ENCODE data around the gene MSMP.

- no peak for TF ChIP-seq CTCF (IDR thresholded peaks at IDR 0.05)
- TF ChIP-seq POLR2AphosphoS5 (IDR thresholded peaks at IDR 0.05), result no peak
These were observed 41.2 kb downstream of the MSMP start for GRCh38 chr9:35712762-35713400.
